Heart left ventricle (tissue), 16 donors: ENCODE measurements around the gene NLGN4Y. TPM values are rescaled to one million over a fixed set of nuclear protein-coding genes. Genes with fewer than 3 reads are reported as not detected.

ENCODE experiments used
- ATAC-seq, 4 donors: fragments of 200-7000 bp; cut with Tn5 transposase; one replicate each; pipeline ENCODE4 v1.9.1; 2020 to 2022; ENCODE audit warnings: moderate library complexity in 4 of 4, mild to moderate bottlenecking in 3 of 4, moderate number of reproducible peaks in 1 of 4
- DNase-seq, 5 donors: peaks; one replicate each; pipeline ENCODE4 v3.0.0-alpha.2; 2020
- H3K27ac ChIP-seq, 12 donors: fragments of 200-600 bp; sonication (generic) in 4 of 12; one replicate each; pipeline versions ENCODE4 v1.5.0 to v1.8.0; 2016 to 2022; ENCODE audit warnings: mild to moderate bottlenecking in 2 of 12
- H3K27me3 ChIP-seq, 9 donors: fragments of 200-600 bp; sonication (generic) in 2 of 9; one replicate each; pipeline versions ENCODE4 v1.5.1 to v1.8.0; 2016 to 2022; ENCODE audit warnings: mild to moderate bottlenecking in 3 of 9
- H3K36me3 ChIP-seq, 9 donors: fragments of 200-600 bp; sonication (generic) in 2 of 9; one replicate each; pipeline versions ENCODE4 v1.5.0 to v1.8.0; 2018 to 2022; ENCODE audit warnings: mild to moderate bottlenecking in 2 of 9
- H3K4me1 ChIP-seq, 12 donors: fragments of 200-600 bp; sonication (generic) in 4 of 12; one replicate each; pipeline versions ENCODE4 v1.5.0 to v1.8.0; 2016 to 2022; ENCODE audit warnings: mild to moderate bottlenecking in 3 of 12
- H3K4me3 ChIP-seq, 12 donors: fragments of 200-600 bp; sonication (generic) in 4 of 12; one replicate each; pipeline versions ENCODE4 v1.5.0 to v1.8.0; 2017 to 2022; ENCODE audit warnings: mild to moderate bottlenecking in 9 of 12, moderate library complexity in 4 of 12
- H3K9me3 ChIP-seq, 12 donors: fragments of 200-600 bp; sonication (generic) in 4 of 12; one replicate each; pipeline versions ENCODE4 v1.5.0 to v1.8.0; 2016 to 2022; ENCODE audit warnings: mild to moderate bottlenecking in 1 of 12
- CTCF ChIP-seq, 12 donors: fragments of 200-600 bp; sonication (generic) in 4 of 12; IDR thresholded peaks; one replicate each; pipeline versions ENCODE4 v1.5.0 to v1.8.0; 2018 to 2022; ENCODE audit warnings: antibody characterized with exemption in 12 of 12, mild to moderate bottlenecking in 5 of 12
- POLR2A ChIP-seq, 2 donors: fragments of 450-650 bp; IDR thresholded peaks; one replicate each; pipeline ENCODE4 v1.6.1; 2017; ENCODE audit warnings: antibody characterized with exemption in 2 of 2, mild to moderate bottlenecking in 2 of 2, moderate library complexity in 2 of 2
- WGBS, 4 donors: extraction: QIAGEN DNeasy Blood & Tissue Kit in 2 of 4; methylation state at CpG; one replicate each; pipeline versions ENCODE4 v1.1.5 to v1.1.7; 2013 to 2018; 5-methylcytosine and 5-hydroxymethylcytosine counted together
- intact Hi-C, 10 donors: fragments of 100-400 bp; cut with DNase I; formaldehyde crosslinking; loops; one replicate each; pipeline versions ENCODE4 v1.11.1 to v1.14.2; 2022
- polyA plus RNA-seq, 2 donors: library from polyadenylated mRNA; stranded (reverse); fragments of 200-250 nt; gene quantifications; one replicate each; pipeline ENCODE4 v1.2.3, GENCODE V29; 2013
- total RNA-seq, 9 donors: library from RNA; depleted of rRNA in 2 of 9; stranded (reverse); fragments of >200 nt in 2 of 9; fragmentation: NEBNext Ultra II Directional in 3 of 9; extraction: Animal tissue kit (Norgen Biotek cat#: 25700) in 3 of 9; gene quantifications; one replicate each; pipeline versions ENCODE4 v1.1.0 to v1.2.4, GENCODE V29; 2016 to 2023
- donor health status: ischemic (EF 13 %, LVEDD 7.1; RV severe dilation, severe dysfunction).
- donor health status: healthy with polysubstance abuse.
- donor health status: DM: no; HTN: yes; CAD: no.
- donor health status: DM: no; HTN: no; CAD: no.
- donor health status: ischemic (EF 25% LVEDD 6.9; RV normal size, moderate dysfunction).
- donor health status: ischemic (EF 25% LVEDD 5.7; RV mildly dilated, moderate dysfunction).
- donor health status: healthy.
- donor health status: DM: yes; HTN: yes; CAD: no.
- donor health status: ischemic (EF 35%, LVEDD 5.7; RV mildly dilated, moderate dysfunction).
- donor health status: nonischemic (EF 11% LVEDD 7.7; RV severe dilation, severe dysfunction).
- donor health status: DM: yes; HTN: yes; CAD: no.
- donor health status: PGD.
- donor health status: ischemic (EF 29% LVEDD 5.4; RV normal size, mild dysfunction).
- donor health status: nonischemic (EF 23%, LVEDD 6.1; RV moderate dilation, normal function).

NLGN4Y gene
- total and polyA plus RNA-seq, 11 donors, result 0.05 to 3.4 (median 1.1) TPM; not detected in 4

GRCh38 chrY:14793104-14793503 is 268.8 kb downstream of the NLGN4Y start:
- H3K27me3 ChIP-seq, result no peaks in the 10 kb centered on the region
- TF ChIP-seq POLR2A (IDR thresholded peaks at IDR 0.05), result no peak
- no peak for TF ChIP-seq CTCF (IDR thresholded peaks at IDR 0.05)
- H3K4me3 ChIP-seq, result no peak overlapping the region
- no peaks in the 10 kb centered on the region for H3K36me3 ChIP-seq
- H3K27ac ChIP-seq, result no peak overlapping the region
- H3K4me1 ChIP-seq, result no peaks in the 10 kb centered on the region
- 92 to 94% methylated on average over 4 of the region's 4 CpGs; no CpG with 5 or more reads in 2 of the 4 donors for WGBS, 4 donors
- intact Hi-C loops, result loop anchor here in 1 of 10 donors (10.0 kb wide), 1 partner anchor 58 kb away; no protein-coding TSS in a partner anchor
- no peak for ATAC-seq
- DNase-seq, result no peak
- no peaks in the 10 kb centered on the region for H3K9me3 ChIP-seq

DNA sequence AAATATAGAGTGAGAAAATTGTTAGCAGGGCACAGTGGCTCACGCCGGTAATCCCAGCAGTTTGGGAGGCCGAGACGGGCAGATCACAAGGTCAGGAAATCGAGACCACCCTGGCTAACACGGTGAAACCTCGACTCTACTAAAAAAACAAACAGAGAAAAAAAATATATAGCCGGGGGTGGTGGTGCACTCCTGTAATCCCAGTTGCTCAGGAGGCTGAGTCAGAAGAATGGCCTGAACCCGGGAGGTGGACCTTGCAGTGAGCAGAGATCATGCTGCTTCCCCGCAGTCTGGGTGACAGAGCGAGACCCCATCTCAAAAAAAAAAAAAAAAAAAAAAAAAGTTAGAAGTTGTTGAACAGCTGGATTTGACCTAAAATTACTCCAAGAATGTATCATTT is 269.3 kb downstream of the NLGN4Y start:
- no peak for DNase-seq
- no peak for TF ChIP-seq POLR2A (IDR thresholded peaks at IDR 0.05)
- no peak for TF ChIP-seq CTCF (IDR thresholded peaks at IDR 0.05)
- no peak overlapping the region for H3K27ac ChIP-seq
- no peaks in the 10 kb centered on the region for H3K4me1 ChIP-seq
- H3K36me3 ChIP-seq, result no peaks in the 10 kb centered on the region
- ATAC-seq, result no peak
- WGBS, 4 donors, result 91% methylated on average over 11 of the region's 11 CpGs; no CpG with 5 or more reads in 2 of the 4 donors
- no peak overlapping the region for H3K4me3 ChIP-seq
- intact Hi-C loops, result loop anchor here in 1 of 10 donors (10.0 kb wide), 1 partner anchor 59 kb away; no protein-coding TSS in a partner anchor
- no peaks in the 10 kb centered on the region for H3K9me3 ChIP-seq
- no peaks in the 10 kb centered on the region for H3K27me3 ChIP-seq

- H3K27ac ChIP-seq, result no peak overlapping the region
- 88 to 91% methylated on average over 2 of the region's 2 CpGs; no CpG with 5 or more reads in 2 of the 4 donors for WGBS, 4 donors
- H3K27me3 ChIP-seq, result no peaks in the 10 kb centered on the region
- H3K4me1 ChIP-seq, result no peaks in the 10 kb centered on the region
- no peak for ATAC-seq
- no peaks in the 10 kb centered on the region for H3K36me3 ChIP-seq
- DNase-seq, result no peak
- no peak for TF ChIP-seq CTCF (IDR thresholded peaks at IDR 0.05)
- no peak for TF ChIP-seq POLR2A (IDR thresholded peaks at IDR 0.05)
- no peak overlapping the region for H3K4me3 ChIP-seq
- intact Hi-C loops, result loop anchor here in 1 of 10 donors (10.0 kb wide), 1 partner anchor 63 kb away; no protein-coding TSS in a partner anchor
- H3K9me3 ChIP-seq, result no peaks in the 10 kb centered on the region
Observed at GRCh38 chrY:14798010-14798409, 273.7 kb downstream of the NLGN4Y start.

DNA sequence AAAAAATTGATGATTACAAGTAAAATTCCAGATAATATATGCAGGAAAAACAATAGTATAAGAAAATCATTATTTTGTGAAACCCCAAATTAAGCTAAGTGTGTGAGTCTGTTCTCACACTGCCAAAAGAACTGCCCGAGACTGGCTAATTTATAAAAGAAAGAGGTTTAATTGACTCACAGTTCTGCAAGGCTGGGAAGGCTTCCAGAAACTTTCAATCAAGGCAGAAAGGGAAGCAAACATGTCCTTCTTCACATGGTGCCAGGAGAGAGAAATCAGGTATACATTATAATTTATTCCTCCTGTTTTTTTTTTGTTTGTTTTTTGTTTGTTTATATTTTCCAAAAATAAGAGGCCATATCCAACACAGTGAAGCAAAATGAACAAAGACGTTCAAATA is 276.8 kb downstream of the NLGN4Y start:
- ATAC-seq (no peak), DNase-seq (no peak)
- 74 to 86% methylated on average over 2 of the region's 2 CpGs; no CpG with 5 or more reads in 2 of the 4 donors for WGBS, 4 donors
- H3K4me1 ChIP-seq, result no peaks in the 10 kb centered on the region
- H3K27ac ChIP-seq, result no peak overlapping the region
- intact Hi-C loops, result no loop called here
- TF ChIP-seq POLR2A (IDR thresholded peaks at IDR 0.05), result no peak
- no peak for TF ChIP-seq CTCF (IDR thresholded peaks at IDR 0.05)
- no peaks in the 10 kb centered on the region for H3K9me3 ChIP-seq
- H3K36me3 ChIP-seq, result no peaks in the 10 kb centered on the region
- no peaks in the 10 kb centered on the region for H3K27me3 ChIP-seq
- no peak overlapping the region for H3K4me3 ChIP-seq
